HG02678 (cell line): ENCODE results near the gene CD226.
"Not testable (repeated sequence)": the region's sequence is repeated elsewhere in the genome, so short reads cannot be mapped to it uniquely, and the experiment has no call there.

Experiments
- ATAC-seq: cut with Tn5 transposase; IDR thresholded peaks from one replicate; pipeline ENCODE4 v1.9.1; 2021; ENCODE audit warnings: mild to moderate bottlenecking, moderate library complexity; ENCODE audit not compliant: unreplicated experiment

Gene CD226

GRCh38 chr18:69916412-69916811, 31.3 kb downstream of the CD226 start:
- ATAC-seq, result no peak

DNA sequence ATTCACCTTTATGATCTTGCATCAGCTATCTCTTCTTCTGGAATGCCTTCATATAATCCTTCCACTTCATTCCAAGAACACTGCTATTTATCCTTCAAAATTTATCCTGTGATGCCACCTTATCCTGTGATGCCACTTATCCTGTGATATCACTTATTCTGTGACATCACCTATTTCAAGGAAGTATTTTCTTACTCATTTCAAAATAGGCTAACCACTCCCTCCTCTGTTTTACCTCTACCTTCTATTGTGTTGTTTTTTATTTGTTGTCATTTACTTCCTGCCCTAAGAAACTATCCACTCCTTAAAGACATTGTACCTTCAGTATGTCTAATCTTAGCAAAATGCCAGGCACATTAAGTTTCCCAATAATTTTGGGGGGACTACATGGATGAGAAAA, 38.8 kb downstream of the CD226 start:
- no peak for ATAC-seq

GRCh38 chr18:69906765-69907164, 40.9 kb downstream of the CD226 start:
- no peak for ATAC-seq

GRCh38 chr18:69900941-69901340, 46.7 kb downstream of the CD226 start:
- ATAC-seq, result no peak

- ATAC-seq, result not testable (repeated sequence)
Measured at GRCh38 chr18:69899154-69899923, 48.3 kb downstream of the CD226 start.

DNA sequence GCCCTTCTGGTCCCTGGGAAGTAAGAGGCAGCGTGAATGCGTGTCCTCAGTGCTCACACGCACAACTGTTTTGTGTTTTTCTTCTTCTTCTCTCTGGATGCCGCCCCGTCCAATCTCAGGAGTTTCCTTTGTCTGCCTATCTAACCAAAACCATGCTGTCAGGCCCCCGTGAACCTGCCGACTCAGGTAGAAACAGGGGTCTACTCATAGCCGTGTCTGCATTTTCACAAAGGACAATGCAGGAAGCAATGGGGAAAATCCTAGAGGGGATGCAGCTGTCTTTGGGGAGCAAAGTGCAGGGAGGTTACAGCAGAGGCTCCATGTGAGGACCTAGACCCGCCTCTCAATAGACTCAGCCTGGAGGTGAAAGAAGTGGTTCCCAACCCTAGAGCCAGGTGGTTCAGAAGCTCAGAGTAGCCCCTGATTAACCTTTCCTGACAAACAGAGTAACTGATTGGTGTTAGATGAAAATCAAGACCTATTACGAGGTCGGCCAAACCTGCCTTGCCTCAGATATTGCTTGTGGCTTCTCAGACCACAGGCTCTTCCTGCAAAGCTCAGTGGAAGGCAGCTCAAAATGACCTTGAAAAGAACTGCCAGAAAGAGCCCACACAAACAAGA, 49.3 kb downstream of the CD226 start:
- ATAC-seq, result peak; percentile 53

GRCh38 chr18:69897397-69898108, 50.1 kb downstream of the CD226 start:
- ATAC-seq, result peak; percentile 60

GRCh38 chr18:69895066-69896047, 52.3 kb downstream of the CD226 start:
- no peak for ATAC-seq

GRCh38 chr18:69894467-69894866, 53.2 kb downstream of the CD226 start:
- no peak for ATAC-seq

DNA sequence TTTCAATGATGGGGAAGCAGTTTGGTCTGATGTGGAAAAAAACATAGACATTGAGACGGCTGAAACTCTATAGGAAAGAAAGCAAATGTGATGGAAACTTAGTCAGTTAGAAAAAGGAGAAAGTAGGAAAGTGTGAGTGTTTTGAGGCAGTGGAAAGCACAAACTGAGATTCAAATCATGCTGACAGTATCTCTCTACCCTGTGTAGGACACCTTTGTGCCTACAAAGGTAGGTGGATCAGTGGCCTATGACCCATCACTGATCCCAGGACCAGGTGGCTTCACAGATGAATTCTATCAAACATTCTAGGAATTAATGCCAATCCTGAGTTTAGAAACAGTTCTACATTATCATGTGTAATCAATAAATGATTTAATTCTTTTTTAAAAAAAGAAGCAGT, 57.1 kb downstream of the CD226 start:
- ATAC-seq, result no peak

DNA sequence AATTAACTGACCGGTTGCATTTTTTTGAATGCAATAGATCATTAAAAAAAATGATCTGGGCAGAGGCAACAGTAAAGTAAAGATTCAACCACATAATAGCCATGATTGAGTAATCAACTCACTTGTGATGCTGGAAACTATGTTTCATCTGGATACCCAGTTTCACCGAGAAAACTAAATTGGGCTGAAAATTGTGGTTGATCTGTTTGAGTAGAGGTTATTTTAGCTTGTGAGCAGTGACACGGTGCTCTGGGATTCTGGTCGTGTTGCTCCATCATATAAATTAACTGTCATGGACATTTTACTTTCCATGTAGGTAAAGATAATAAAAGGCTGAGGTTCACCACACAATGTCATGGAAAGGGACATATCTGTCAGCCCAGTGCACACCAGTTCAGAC, 58.7 kb downstream of the CD226 start:
- no peak for ATAC-seq

- no peak for ATAC-seq
Measured at GRCh38 chr18:69887256-69887655, 60.4 kb downstream of the CD226 start.

DNA sequence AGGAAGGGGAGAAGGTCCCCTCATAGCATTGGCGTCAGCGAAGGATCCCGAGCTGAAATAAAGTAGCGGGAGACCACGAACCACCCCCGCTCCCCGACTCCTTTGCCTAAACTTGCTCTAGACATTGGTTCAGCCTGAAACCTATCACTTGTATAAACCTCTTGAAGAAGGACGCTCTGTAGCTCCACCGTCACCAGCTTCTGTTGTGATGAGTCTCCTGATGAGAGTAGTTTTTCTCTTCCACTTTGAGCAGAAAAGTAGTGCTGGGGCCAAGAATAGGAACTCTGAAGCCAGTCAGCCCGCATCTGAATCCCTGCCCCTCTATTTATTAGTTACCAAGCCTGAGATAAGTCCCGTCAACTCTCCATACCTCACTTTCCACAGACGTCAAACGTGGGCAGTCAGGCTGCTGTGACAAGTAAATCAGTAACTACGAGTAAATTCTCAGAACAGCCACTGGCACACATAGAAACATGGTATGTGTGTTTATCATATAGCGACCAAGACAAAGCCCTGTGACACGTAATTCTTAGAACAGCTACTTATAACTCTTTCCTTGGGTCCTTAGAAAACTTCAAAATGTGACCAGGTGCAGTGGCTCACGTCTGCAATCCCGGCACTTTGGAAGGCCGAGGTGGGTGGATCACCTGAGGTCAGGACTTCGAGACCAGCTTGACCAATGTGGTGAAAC, 61.7 kb downstream of the CD226 start:
- ATAC-seq, result peak; percentile 85

DNA sequence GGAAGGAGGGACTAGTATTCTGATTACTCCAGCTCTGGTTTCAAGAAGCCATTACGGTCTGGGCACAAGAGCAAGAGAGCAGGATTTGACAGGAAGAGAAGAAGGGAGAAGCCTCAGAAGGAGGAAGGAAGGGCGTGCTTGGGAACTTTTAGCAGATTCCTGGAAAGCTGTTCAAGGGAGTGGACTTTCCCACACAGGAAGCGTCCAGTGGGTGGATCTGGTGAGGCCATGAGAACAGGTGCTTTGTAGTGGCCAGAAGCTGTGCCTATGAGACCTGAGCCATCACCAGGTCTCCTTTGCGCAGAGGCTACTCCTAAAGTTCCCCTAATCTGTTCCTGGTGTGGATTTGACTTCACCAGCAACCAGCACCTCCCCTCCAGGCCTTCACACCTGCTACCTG, 62.3 kb downstream of the CD226 start:
- no peak for ATAC-seq

- no peak for ATAC-seq
Measured at GRCh38 chr18:69883781-69884180, 63.9 kb downstream of the CD226 start.

- peak; percentile 30 for ATAC-seq
Measured at GRCh38 chr18:69882965-69883668, 64.6 kb downstream of the CD226 start.

DNA sequence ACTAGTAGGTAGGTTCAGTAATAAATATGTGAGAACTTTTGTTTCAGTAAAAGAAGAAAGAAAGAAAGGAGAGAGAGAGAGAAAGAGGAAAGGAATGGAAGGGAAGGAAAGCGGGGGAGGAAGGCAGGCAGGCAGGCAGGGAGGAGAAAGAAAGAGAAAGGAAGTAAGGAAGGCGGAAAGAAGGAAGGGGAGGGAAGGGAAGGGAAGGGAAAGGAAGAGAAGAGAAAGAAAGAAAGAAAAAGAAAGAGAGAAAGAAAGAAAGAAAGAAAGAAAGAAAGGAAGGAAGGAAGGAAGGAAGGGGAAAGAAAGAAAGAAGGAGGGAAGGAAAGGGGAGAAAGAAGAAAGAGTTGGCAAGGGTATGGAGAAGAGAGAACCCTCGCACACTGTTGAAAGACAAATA, 67.6 kb downstream of the CD226 start:
- ATAC-seq, result no peak

GRCh38 chr18:69879051-69879450, 68.6 kb downstream of the CD226 start:
- ATAC-seq, result not testable (repeated sequence)

GRCh38 chr18:69878213-69878933, 69.3 kb downstream of the CD226 start:
- no peak for ATAC-seq
